ENCODE results near the gene HLA-DPB1.

DNA sequence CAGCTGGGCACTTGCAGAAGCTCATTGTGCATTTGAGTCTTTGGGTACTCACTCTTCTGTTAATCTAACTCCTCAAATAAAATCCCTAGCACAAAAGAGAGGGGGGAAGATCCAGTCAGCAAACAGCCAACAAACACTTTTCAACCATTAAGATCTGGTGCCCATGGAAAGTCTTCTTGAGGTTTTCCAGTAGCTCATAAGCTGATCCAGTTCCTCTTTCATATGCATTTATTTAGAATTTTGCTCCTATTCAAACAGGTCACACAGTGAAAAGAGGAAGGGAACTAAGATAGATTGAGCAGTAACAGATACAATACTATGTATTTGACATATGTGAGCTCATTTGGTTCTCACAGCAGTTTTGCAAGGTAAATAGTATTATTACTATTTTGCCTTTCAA is 38.6 kb downstream of the HLA-DPB1 start:
- TF ChIP-seq BHLHE40 (IDR thresholded peaks at IDR 0.05; ENCODE audit: borderline replicate concordance) (no peak), NFRKB (IDR thresholded peaks at IDR 0.05) (no peak)

All from HEK293T (cell line).